ENCODE data around the gene CRIP3.

CRIP3 gene

GRCh38 chr6:43277643-43278523, 30.7 kb downstream of the CRIP3 start:
- DNase-seq (ENCODE audit: low read depth) = no peak
- TF ChIP-seq CTCF (conservative IDR thresholded peaks at IDR 0.05; ENCODE audit: control insufficient read depth, insufficient read depth, low read depth, low read length) = no peak
- H3K4me3 ChIP-seq (ENCODE audit: control insufficient read depth, low read depth, low read length) = no peak overlapping the region

- H3K4me3 ChIP-seq (ENCODE audit: control insufficient read depth, low read depth, low read length) = no peak overlapping the region
- TF ChIP-seq CTCF (conservative IDR thresholded peaks at IDR 0.05; ENCODE audit: control insufficient read depth, insufficient read depth, low read depth, low read length) = no peak
- no peak for DNase-seq (ENCODE audit: low read depth)
These were observed 31.4 kb downstream of the CRIP3 start for GRCh38 chr6:43277306-43277642.

GRCh38 chr6:43276577-43277305, 31.9 kb downstream of the CRIP3 start:
- no peak overlapping the region for H3K4me3 ChIP-seq (ENCODE audit: control insufficient read depth, low read depth, low read length)
- no peak for DNase-seq (ENCODE audit: low read depth)
- no peak for TF ChIP-seq CTCF (conservative IDR thresholded peaks at IDR 0.05; ENCODE audit: control insufficient read depth, insufficient read depth, low read depth, low read length)

- TF ChIP-seq CTCF (conservative IDR thresholded peaks at IDR 0.05; ENCODE audit: control insufficient read depth, insufficient read depth, low read depth, low read length) = no peak
- no peak for DNase-seq (ENCODE audit: low read depth)
- no peak overlapping the region for H3K4me3 ChIP-seq (ENCODE audit: control insufficient read depth, low read depth, low read length)
These were observed 32.6 kb downstream of the CRIP3 start for GRCh38 chr6:43275801-43276576.

GRCh38 chr6:43274916-43275597, 33.6 kb downstream of the CRIP3 start:
- no peak overlapping the region for H3K4me3 ChIP-seq (ENCODE audit: control insufficient read depth, low read depth, low read length)
- TF ChIP-seq CTCF (conservative IDR thresholded peaks at IDR 0.05; ENCODE audit: control insufficient read depth, insufficient read depth, low read depth, low read length) = no peak
- DNase-seq (ENCODE audit: low read depth) = no peak

Measured in fibroblast of mammary gland (primary cell).